H1 (cell line): Measurements from ENCODE around the gene OVCA2. TPM values are rescaled to one million over a fixed set of nuclear protein-coding genes. Genes with fewer than 3 reads are reported as not detected.

Experiments used
- NRF1 ChIP-seq: IDR thresholded peaks from 2 replicates; pipeline ENCODE4 v1.6.1; 2011; ENCODE audit warnings: mild to moderate bottlenecking, low read depth, low read length, improper control_type of control experiment
- RXRA ChIP-seq: IDR thresholded peaks from 2 replicates; pipeline ENCODE4 v1.6.1; 2011; ENCODE audit warnings: low read depth, mild to moderate bottlenecking, low read length, moderate library complexity; ENCODE audit not compliant: insufficient read depth
- polyA plus RNA-seq, 7 experiments: library from polyadenylated mRNA; depleted of rRNA in 3 of 7; stranded (reverse) in 5 of 7; unstranded in 2 of 7; fragments of >200 nt in 5 of 7; fragments of 200-250 nt in 2 of 7; gene quantifications; 1 replicate in 5 of 7; 2 replicates in 1 of 7; 4 replicates in 1 of 7; pipeline versions ENCODE4 v1.2.1 to v1.2.3, GENCODE V29; 2011 to 2013; ENCODE audit warnings: missing spikeins in 2 of 7, mixed read lengths in 2 of 7
- total RNA-seq: library from RNA; stranded (reverse); fragmentation: NEBNext Ultra II Directional; extraction: Animal tissue kit (Norgen Biotek cat#: 25700); gene quantifications from 2 replicates; pipeline ENCODE4 v1.2.1, GENCODE V29; 2021
- TF ChIP-seq, protein P1 (sequence below): IDR thresholded peaks from 2 replicates; pipeline ENCODE4 v1.6.1; 2012; ENCODE audit warnings: inconsistent platforms
- TF ChIP-seq, protein P2 (sequence below), 3 experiments: IDR thresholded peaks; 1 replicate in 2 of 3; 2 replicates in 1 of 3; pipeline versions ENCODE4 v1.5.1 to v1.6.1; 2011; ENCODE audit warnings: low read length in 3 of 3, mild to moderate bottlenecking in 3 of 3, inconsistent platforms in 2 of 3, low read depth in 1 of 3, moderate library complexity in 1 of 3; ENCODE audit not compliant: insufficient read depth in 1 of 3; ENCODE audit errors: control extremely low read depth in 1 of 3

OVCA2 gene
- total and polyA plus RNA-seq, 2 of the 8 experiments (the other 6 are each of a cell fraction or from before 2014, with no cell fraction given), result 15.3 to 37.0 TPM

DNA sequence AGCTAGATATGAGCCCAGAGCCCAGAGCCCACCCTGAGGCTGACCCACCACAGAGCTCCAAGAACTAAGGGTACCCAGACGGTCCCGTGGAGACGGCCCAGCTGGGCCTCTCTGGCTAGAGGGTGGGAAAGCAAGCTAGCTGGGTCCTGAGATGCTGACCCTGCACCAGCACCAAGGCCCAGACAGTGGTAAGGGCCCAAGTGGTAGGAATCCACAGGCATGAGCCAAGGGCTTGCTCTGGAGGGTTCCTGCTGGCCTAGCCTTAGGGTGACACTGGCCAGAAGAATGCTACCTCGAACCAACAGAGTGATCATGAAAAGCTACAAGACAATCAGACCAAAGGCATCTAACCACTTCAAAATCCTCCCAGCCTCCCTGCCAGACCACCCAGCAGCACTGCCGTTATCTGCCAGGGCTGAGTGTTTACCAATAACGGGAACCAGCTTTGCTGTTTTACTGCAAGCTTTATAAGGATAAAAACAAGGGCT lies 26.3 kb downstream of the OVCA2 start (continued):
- TF ChIP-seq, protein P1, sequence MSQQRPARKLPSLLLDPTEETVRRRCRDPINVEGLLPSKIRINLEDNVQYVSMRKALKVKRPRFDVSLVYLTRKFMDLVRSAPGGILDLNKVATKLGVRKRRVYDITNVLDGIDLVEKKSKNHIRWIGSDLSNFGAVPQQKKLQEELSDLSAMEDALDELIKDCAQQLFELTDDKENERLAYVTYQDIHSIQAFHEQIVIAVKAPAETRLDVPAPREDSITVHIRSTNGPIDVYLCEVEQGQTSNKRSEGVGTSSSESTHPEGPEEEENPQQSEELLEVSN, result no peak
- TF ChIP-seq NRF1 (no peak), RXRA (no peak)
- TF ChIP-seq, protein P2, sequence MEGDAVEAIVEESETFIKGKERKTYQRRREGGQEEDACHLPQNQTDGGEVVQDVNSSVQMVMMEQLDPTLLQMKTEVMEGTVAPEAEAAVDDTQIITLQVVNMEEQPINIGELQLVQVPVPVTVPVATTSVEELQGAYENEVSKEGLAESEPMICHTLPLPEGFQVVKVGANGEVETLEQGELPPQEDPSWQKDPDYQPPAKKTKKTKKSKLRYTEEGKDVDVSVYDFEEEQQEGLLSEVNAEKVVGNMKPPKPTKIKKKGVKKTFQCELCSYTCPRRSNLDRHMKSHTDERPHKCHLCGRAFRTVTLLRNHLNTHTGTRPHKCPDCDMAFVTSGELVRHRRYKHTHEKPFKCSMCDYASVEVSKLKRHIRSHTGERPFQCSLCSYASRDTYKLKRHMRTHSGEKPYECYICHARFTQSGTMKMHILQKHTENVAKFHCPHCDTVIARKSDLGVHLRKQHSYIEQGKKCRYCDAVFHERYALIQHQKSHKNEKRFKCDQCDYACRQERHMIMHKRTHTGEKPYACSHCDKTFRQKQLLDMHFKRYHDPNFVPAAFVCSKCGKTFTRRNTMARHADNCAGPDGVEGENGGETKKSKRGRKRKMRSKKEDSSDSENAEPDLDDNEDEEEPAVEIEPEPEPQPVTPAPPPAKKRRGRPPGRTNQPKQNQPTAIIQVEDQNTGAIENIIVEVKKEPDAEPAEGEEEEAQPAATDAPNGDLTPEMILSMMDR (IDR thresholded peaks at IDR 0.05; ENCODE audit: control extremely low read depth in 1 of 3, insufficient read depth in 1 of 3, low read depth in 1 of 3, low read length in 3 of 3), result no peak
